Stimulated activated CD8-positive, alpha-beta memory T cell treated with anti-CD3 and anti-CD28 coated beads, Interleukin-7, amount 100 ng/mL, for 24 hours (primary cell): Measurements from ENCODE around the gene MFSD11.
"Not testable (repeated sequence)": the region's sequence is repeated elsewhere in the genome, so short reads cannot be mapped to it uniquely, and the experiment has no call there.

Source experiments
- DNase-seq: peaks from one replicate; pipeline ENCODE4 v3.0.0-alpha.2; 2020; ENCODE audit warnings: low read depth

Gene MFSD11

GRCh38 chr17:76709077-76709950 is 28.6 kb upstream of the MFSD11 start:
- DNase-seq = no peak

DNA sequence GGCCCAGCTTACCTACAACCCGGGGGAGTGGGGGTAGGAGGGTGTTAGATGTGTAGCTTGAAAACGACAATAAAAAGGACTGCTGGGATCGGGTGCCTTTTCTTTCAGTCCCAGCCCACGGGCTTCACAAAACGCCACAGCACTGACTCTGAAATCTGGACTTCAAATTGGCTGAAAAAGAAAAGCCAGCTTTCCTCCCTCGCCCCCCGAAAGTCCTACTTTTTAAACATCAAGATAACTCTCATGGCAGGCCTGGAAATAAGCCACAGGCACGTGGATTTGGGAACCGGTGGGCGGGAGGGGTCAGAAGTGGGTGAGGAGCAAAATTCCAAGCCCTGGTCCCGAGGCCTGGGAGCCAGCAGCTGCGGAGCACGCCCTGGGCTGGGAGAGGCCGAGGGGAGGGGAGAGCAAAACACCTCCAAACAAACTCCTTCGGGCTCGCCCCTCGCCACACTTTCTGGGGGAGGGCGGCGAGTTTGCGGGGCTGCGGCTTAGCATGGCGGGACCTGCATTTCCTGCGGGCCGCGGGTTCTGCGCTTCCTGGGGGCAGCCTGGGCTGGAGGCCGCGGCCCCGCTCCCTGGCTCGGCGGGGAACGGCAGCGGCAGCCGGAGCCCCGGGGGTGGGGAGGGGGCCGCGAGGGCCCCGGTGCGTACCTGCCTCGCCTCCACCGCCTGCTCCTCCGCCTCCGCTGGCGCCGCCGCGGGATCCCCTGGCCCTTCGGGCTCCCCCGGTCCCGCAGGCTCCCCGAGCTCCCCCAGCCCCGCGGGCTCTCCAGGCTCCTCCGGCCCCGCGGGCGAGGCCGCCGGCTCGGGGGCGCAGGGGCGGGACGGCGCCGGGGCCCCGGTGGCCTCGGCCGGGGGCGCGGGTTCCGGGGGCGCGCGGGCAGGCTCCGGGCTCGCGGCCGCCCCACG is 27.7 kb upstream of the MFSD11 start:
- DNase-seq = not testable (repeated sequence)

- no peak for DNase-seq
Measured at GRCh38 chr17:76710863-76711611, 26.9 kb upstream of the MFSD11 start, which contains the start of gene MXRA7. Gene MXRA7 (minus strand): TSS chr17:76710965. CDS start chr17:76710946, 19 bp downstream.

DNA sequence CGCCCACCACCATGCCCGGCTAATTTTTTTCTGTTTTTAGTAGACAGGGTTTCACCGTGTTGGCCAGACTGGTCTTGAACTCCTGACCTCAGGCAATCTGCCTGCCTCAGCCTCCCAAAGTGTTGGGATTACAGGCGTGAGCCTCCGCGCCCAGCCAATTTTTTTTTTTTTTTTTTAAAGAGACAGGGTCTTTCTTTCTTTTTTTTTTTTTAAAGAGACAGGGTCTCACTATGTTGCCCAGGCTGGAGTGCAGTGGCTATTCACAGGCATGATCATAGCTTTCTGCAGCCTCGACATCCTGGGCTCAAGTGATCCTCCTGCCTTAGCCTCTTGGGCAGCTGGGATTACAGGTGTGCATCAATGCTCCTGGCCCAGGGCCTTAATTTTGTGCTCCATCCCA is 25.6 kb upstream of the MFSD11 start:
- not testable (repeated sequence) for DNase-seq

- DNase-seq = no peak
Measured at GRCh38 chr17:76713765-76714164, 24.2 kb upstream of the MFSD11 start.

DNA sequence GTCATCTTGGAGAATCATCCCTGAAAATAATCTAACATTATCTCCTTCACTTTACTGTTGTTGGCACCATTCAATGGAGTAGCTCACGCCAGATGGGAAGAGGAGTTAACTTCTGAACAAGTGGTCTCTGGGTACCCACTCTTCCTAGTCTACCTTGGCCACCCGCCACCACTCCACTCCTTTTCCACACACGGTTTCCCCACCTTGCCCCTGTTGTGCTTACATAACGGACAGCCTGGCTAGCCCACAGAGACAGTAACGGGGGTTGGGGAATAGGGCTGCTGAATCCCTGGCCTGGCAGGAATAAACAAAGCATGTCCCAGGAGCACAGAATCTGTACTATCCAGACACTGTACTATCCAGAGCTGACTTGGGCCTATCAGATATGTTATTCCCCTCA is 23.6 kb upstream of the MFSD11 start:
- DNase-seq = no peak

DNA sequence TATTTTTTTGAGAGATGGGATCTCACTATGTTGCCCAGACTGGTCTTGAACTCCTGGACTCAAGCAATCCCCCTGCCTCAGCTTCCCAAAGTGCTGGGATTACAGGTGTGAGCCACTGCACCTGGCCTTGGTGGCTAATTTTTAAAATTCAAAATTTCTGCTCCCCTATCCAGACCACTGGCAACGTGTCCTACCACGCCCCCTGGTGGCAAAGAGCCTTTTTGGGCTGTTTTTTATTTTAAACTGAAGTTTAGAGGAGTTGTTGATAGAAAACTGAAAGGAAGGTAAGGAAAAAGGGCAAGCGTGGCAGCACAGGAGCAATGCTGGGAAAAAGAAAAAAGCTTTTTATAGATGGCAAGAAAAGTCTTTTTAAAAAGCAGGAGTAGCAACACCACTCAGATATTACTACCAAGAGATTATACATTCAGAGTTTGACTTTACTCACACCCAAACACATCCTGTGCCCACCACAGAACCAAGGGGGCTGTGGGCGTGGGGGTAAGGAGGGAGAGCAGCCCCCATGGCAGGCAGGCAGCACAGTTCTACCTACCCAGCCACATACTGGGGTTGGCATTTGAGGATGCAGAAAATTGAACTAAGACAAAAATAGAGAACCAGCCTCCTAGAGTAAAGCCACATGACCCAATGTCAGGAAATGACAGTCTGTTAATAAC is 23.0 kb upstream of the MFSD11 start:
- peak; percentile 67 for DNase-seq

- DNase-seq = no peak
Measured at GRCh38 chr17:76715496-76715830, 22.5 kb upstream of the MFSD11 start.

GRCh38 chr17:76716146-76716838 is 21.6 kb upstream of the MFSD11 start:
- no peak for DNase-seq

DNA sequence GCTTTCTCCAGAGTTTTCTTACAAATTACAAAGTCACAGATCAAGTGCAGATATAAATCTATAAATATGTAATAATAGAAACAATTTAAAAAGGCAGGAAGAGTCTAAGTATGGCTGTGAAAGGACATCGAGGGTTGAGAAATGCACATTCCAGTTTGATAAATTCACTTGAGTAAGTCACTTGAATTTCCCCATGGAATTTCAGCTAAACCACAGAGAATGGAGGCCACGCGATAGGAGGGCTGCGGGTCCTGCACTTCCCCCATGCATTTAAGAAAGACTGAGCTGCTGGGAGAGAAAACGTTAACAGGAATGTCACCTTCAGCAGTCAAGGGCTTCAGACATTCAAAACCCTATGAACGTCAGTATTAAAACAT is 21.1 kb upstream of the MFSD11 start:
- no peak for DNase-seq

DNA sequence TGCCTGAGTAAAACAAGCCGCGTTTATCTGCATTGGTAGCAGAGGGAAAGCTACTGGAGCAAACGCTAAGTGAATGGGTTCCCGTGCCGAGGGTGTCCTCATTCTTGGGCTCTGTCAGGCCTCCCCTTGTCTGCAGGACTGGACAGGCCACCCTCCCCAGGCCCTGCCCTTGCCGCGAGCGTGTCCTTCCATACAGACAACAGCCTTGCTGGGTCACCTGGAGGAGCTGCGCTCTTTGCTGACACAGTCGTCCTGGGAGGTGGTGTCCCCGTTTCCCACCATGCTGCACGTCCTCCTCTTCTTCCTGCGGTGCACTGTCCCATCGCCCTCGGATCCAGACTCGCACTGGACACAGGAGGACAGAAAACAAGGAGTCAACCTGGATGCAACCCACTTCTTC is 19.4 kb upstream of the MFSD11 start:
- DNase-seq = no peak

DNA sequence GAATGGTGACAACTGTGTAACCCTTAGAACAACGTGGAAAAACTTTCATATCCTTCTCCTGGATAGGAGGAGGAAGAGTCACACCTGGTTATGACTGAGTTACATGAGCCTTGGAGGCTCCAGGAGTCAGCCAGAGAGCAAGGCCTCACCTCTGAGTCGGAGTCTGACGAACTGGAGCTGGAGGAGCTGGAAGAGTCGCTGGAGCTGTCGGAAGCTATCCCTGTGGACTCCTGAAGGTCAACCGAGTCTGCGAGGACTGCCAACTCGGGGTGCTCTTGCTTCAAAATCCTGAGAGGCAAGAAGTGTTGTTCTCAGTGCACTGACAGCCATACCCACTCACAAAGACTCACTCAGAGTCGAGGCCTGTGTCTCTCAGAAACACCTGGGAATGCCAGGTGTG is 17.7 kb upstream of the MFSD11 start:
- DNase-seq = no peak

DNA sequence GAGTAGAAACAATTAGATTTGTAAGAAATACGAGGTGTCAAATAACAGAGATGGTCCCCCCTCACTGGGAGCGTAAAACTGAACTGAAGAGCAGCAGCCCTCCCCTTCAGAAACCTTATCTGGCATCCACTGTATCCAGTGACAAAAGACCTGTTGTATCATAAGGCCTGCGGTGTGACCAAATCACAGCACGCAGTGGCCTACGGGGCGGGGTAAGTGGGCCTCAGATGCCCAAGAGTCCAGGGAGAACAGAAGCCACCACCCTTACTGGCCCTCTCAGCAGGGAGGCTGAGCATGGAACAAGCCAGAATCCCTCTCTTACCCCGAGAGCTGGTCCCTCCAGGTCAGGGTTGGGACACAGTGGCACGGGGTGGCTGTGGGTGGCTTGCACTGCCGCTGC is 17.0 kb upstream of the MFSD11 start:
- no peak for DNase-seq

GRCh38 chr17:76721463-76721862 is 16.5 kb upstream of the MFSD11 start:
- DNase-seq = no peak

GRCh38 chr17:76722279-76722678 is 15.6 kb upstream of the MFSD11 start:
- no peak for DNase-seq

DNA sequence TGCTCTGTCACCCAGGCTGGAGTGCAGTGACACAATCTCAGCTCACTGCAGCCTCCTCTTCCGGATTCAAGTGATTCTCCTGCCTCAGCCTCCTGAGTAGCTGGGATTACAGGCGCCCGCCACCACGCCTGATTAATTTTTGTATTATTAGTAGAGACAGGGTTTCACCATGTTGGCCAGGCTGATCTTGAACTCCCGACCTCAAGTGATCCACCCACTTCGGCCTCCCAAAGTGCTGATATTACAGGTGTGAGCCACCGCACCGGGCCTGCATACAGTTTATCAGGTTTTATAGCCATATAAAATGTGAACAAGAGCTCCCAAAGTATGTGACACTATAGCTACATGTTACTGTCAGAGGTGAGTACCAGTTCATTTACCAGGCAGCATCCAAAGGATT is 14.9 kb upstream of the MFSD11 start:
- not testable (repeated sequence) for DNase-seq

DNA sequence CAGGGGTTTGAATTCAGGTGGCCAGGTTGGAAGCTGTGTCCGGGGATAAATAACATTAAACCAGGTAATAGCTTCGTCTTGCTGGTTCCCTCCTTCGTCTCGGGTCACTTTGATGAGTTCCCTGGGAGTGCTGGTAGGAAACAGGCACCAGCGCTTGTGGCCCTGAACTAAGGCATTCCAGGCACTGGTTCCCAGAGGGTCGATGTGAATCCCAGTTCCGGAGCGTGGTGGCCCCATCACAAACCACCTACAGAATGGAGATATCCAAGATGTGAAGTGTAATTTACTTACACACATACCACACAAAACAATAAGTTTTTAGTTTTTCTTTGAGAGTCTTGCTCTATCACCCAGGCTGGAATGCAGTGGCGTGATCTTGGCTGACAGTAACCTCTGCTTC is 14.1 kb upstream of the MFSD11 start:
- no peak for DNase-seq

DNA sequence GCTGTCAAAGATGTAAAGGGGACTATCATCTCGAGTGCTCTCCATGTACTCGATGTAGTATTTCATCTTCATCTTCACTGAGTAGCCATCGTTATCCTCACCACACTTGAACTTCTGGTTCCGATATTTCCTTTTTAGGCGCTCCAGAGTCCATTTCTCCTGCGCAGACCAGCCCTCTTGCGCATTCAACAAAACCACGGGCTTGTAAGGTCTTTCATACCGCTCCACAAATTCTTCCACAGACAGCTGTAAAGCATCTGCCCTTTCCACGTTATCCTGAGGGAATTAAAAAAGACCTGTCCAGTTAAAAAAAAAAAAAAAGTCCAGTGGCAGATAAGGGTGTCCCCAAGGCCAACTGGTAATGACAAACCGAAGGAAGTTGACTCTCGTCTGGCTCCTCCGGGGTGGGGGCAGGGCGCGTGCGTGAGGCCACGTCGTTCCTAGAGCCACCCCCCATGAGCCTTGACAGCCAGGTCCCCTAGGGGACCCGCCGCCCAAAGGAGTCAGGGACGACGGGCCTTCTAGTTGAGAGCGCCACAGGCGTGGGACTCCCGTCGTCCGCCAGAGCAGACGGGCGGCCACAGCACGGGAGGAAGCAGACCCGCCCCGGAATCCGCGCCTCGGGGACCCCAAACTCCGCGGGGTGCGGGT is 12.2 kb upstream of the MFSD11 start:
- DNase-seq = peak; percentile 46

DNA sequence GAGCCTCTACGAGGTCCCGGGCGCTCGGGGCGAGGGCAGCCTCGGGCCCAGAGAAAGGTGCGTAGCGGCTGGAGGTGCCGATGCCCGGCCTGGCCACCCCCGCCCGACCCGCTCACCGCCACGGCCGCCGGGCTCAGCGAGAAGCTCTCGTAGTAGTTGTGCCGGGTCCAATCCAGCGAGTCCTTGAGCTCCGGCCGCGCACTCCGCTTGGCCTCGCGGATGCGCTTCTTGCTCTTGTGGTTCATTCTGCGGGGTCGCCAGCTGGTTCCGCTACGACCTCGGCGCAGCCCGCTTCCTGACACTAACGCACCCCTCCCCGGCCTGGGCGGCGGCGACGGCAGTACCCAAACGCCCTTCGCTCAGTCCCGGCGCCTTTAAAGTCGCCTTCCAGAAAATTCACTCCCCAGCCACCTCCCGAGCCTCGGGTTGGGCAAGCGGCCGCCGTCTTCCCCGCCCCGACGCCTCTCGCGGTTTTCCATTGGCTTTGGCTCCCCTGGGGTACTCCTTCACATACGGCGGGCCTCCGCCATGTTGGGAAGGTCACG is 11.6 kb upstream of the MFSD11 start, which contains the start of gene JMJD6:
TSS of gene JMJD6 (minus strand) at position 376 of the 545 bp plus-strand sequence. CDS start at position 245, 131 bp downstream.
- peak; percentile 88 for DNase-seq
